CD4-positive, alpha-beta T cell treated with Interleukin-1 beta for 1 hour (primary cell): ENCODE results near the gene PHLDA3.

Source experiments
- DNase-seq, 2 donors: peaks; one replicate each; pipeline ENCODE4 v3.0.0-alpha.2; 2020 to 2022

The PHLDA3 gene

GRCh38 chr1:201427963-201428362 lies 41.0 kb downstream of the PHLDA3 start:
- DNase-seq, result no peak

GRCh38 chr1:201426479-201427310 lies 42.3 kb downstream of the PHLDA3 start:
- no peak for DNase-seq

GRCh38 chr1:201424146-201424545 lies 44.8 kb downstream of the PHLDA3 start:
- no peak for DNase-seq

- no peak for DNase-seq
These were observed 45.3 kb downstream of the PHLDA3 start for GRCh38 chr1:201423655-201424054.

GRCh38 chr1:201422436-201423030 lies 46.5 kb downstream of the PHLDA3 start:
- no peak for DNase-seq

GRCh38 chr1:201422026-201422425 lies 47.0 kb downstream of the PHLDA3 start:
- no peak for DNase-seq

- no peak for DNase-seq
These were observed 47.9 kb downstream of the PHLDA3 start for GRCh38 chr1:201421041-201421440.

GRCh38 chr1:201420608-201421002 lies 48.4 kb downstream of the PHLDA3 start:
- DNase-seq, result no peak

- no peak for DNase-seq
These were observed 49.0 kb downstream of the PHLDA3 start for GRCh38 chr1:201419746-201420607.

- DNase-seq, result no peak
These were observed 49.7 kb downstream of the PHLDA3 start for GRCh38 chr1:201419256-201419655.

GRCh38 chr1:201418461-201418860 lies 50.5 kb downstream of the PHLDA3 start:
- DNase-seq, result no peak
